Astrocyte (in vitro differentiated cells and primary cell): ENCODE results near the gene LOXHD1. TPM values are rescaled to one million over a fixed set of nuclear protein-coding genes. Genes with fewer than 3 reads are reported as not detected.

Source experiments
- DNase-seq: peaks from one replicate; pipeline ENCODE4 v3.0.0-alpha.2; 2010; ENCODE audit warnings: low read depth
- FAIRE-seq: peaks from 2 replicates; lab custom pipeline; 2011; peaks lifted over from hg19 to GRCh38; lab: Jason Lieb, UNC
- H2AFZ ChIP-seq: 2 replicates; pipeline ENCODE4 v1.6.0; 2012; ENCODE audit warnings: low read depth, low read length, inconsistent platforms
- H3K27ac ChIP-seq: 2 replicates; pipeline ENCODE4 v1.5.1; 2011; ENCODE audit warnings: low read depth, low read length, inconsistent platforms
- H3K27me3 ChIP-seq: 2 replicates; pipeline ENCODE4 v1.6.0; 2011; ENCODE audit warnings: low read length, inconsistent platforms; ENCODE audit not compliant: insufficient read depth
- H3K36me3 ChIP-seq: 2 replicates; pipeline ENCODE4 v1.5.1; 2011; ENCODE audit warnings: low read length, inconsistent platforms; ENCODE audit not compliant: insufficient read depth
- H3K4me1 ChIP-seq: 2 replicates; pipeline ENCODE4 v1.5.1; 2011; ENCODE audit warnings: low read length, inconsistent platforms; ENCODE audit not compliant: insufficient read depth
- H3K4me2 ChIP-seq: 2 replicates; pipeline ENCODE4 v1.6.0; 2012; ENCODE audit warnings: low read length, inconsistent platforms
- H3K4me3 ChIP-seq: 2 replicates; pipeline ENCODE4 v1.5.1; 2011; ENCODE audit warnings: low read depth, mild to moderate bottlenecking, low read length, inconsistent platforms; ENCODE audit not compliant: insufficient read depth
- H3K79me2 ChIP-seq: 2 replicates; pipeline ENCODE4 v1.6.0; 2012; ENCODE audit warnings: mild to moderate bottlenecking, low read length, inconsistent platforms; ENCODE audit not compliant: insufficient read depth
- H3K9ac ChIP-seq: 2 replicates; pipeline ENCODE4 v1.6.0; 2012; ENCODE audit warnings: mild to moderate bottlenecking, low read length, inconsistent platforms
- H3K9me3 ChIP-seq: 2 replicates; pipeline ENCODE4 v1.5.1; 2012; ENCODE audit warnings: low read depth, mild to moderate bottlenecking, low read length, inconsistent platforms; ENCODE audit not compliant: insufficient read depth
- H4K20me1 ChIP-seq: 2 replicates; pipeline ENCODE4 v1.6.0; 2012; ENCODE audit warnings: low read length, inconsistent platforms; ENCODE audit not compliant: insufficient read depth
- H3K27ac Mint-ChIP-seq: one replicate; pipeline ENCODE4 v1.8.0; 2021; ENCODE audit warnings: mild to moderate bottlenecking, mixed read lengths; ENCODE audit not compliant: unreplicated experiment
- H3K27me3 Mint-ChIP-seq: one replicate; pipeline ENCODE4 v1.8.0; 2021; ENCODE audit warnings: low read depth, mixed read lengths; ENCODE audit not compliant: unreplicated experiment
- H3K36me3 Mint-ChIP-seq: one replicate; pipeline ENCODE4 v1.8.0; 2021; ENCODE audit warnings: low read depth, mixed read lengths; ENCODE audit not compliant: unreplicated experiment
- H3K4me1 Mint-ChIP-seq: one replicate; pipeline ENCODE4 v1.8.0; 2021; ENCODE audit warnings: low read depth, mixed read lengths; ENCODE audit not compliant: unreplicated experiment
- H3K4me3 Mint-ChIP-seq: one replicate; pipeline ENCODE4 v1.8.0; 2021; ENCODE audit warnings: mild to moderate bottlenecking, moderate library complexity, mixed read lengths; ENCODE audit not compliant: unreplicated experiment
- H3K9me3 Mint-ChIP-seq: one replicate; pipeline ENCODE4 v1.8.0; 2021; ENCODE audit warnings: mild to moderate bottlenecking, mixed read lengths; ENCODE audit not compliant: unreplicated experiment
- CTCF ChIP-seq: IDR thresholded peaks from 2 replicates; pipeline ENCODE4 v1.5.1; 2011; ENCODE audit warnings: low read depth, mild to moderate bottlenecking, inconsistent platforms, low read length, moderate library complexity; ENCODE audit not compliant: insufficient read depth
- EZH2 ChIP-seq: IDR thresholded peaks from 2 replicates; pipeline ENCODE4 v1.6.1; 2012; ENCODE audit warnings: mild to moderate bottlenecking, low read length, inconsistent platforms; ENCODE audit not compliant: insufficient read depth
- total RNA-seq: library from RNA; stranded (reverse); gene quantifications from 2 replicates; pipeline ENCODE4 v1.2.1, GENCODE V29; 2021

The LOXHD1 gene
- total RNA-seq, 1 donor from 2014 or later, result not detected

- H3K79me2 ChIP-seq, result no peaks in the 10 kb centered on the region
- Mint-ChIP-seq H3K4me3 (no peak overlapping the region), H3K27ac (no peak overlapping the region), H3K36me3 (peaks cover 1% of the 10 kb centered on the region), H3K27me3 (peaks cover 13% of the 10 kb centered on the region), H3K9me3 (peaks cover 3% of the 10 kb centered on the region), H3K4me1 (no peaks in the 10 kb centered on the region)
- FAIRE-seq, result no peak
- TF ChIP-seq EZH2 (no peak), CTCF (no peak)
- no peaks in the 10 kb centered on the region for H3K36me3 ChIP-seq
- H2AFZ ChIP-seq, result no peak overlapping the region
- no peak for DNase-seq
- no peak overlapping the region for H3K4me2 ChIP-seq
- no peaks in the 10 kb centered on the region for H3K4me1 ChIP-seq
- H3K4me3 ChIP-seq, result no peak overlapping the region
- no peaks in the 10 kb centered on the region for H3K9me3 ChIP-seq
- no peak overlapping the region for H3K9ac ChIP-seq
- H3K27me3 ChIP-seq, result no peaks in the 10 kb centered on the region
- no peak overlapping the region for H3K27ac ChIP-seq
- no peaks in the 10 kb centered on the region for H4K20me1 ChIP-seq
Measured at GRCh38 chr18:46693996-46694395, 37.0 kb upstream of the LOXHD1 start.

GRCh38 chr18:46688853-46689525 lies 32.0 kb upstream of the LOXHD1 start:
- Histone ChIP-seq H3K4me1 (no peaks in the 10 kb centered on the region), H3K4me3 (no peak overlapping the region), H3K27me3 (no peaks in the 10 kb centered on the region), H3K4me2 (no peak overlapping the region), H4K20me1 (no peaks in the 10 kb centered on the region), H3K36me3 (no peaks in the 10 kb centered on the region), H3K9me3 (no peaks in the 10 kb centered on the region), H3K27ac (no peak overlapping the region), H3K9ac (no peak overlapping the region), H2AFZ (no peak overlapping the region), H3K79me2 (no peaks in the 10 kb centered on the region)
- no peak overlapping the region for H3K27ac Mint-ChIP-seq
- DNase-seq (no peak), FAIRE-seq (no peak)
- H3K4me3 Mint-ChIP-seq, result no peak overlapping the region
- H3K36me3 Mint-ChIP-seq, result peaks cover 3% of the 10 kb centered on the region
- H3K9me3 Mint-ChIP-seq, result no peaks in the 10 kb centered on the region
- peaks cover 25% of the 10 kb centered on the region for H3K27me3 Mint-ChIP-seq
- TF ChIP-seq EZH2, result no peak
- no peak for TF ChIP-seq CTCF
- H3K4me1 Mint-ChIP-seq, result no peaks in the 10 kb centered on the region

- no peaks in the 10 kb centered on the region for H3K4me1 ChIP-seq
- H3K9ac ChIP-seq, result no peak overlapping the region
- H3K4me3 Mint-ChIP-seq, result no peak overlapping the region
- peaks cover 3% of the 10 kb centered on the region for H3K36me3 Mint-ChIP-seq
- no peak overlapping the region for H3K27ac Mint-ChIP-seq
- no peaks in the 10 kb centered on the region for H3K9me3 ChIP-seq
- H4K20me1 ChIP-seq, result no peaks in the 10 kb centered on the region
- no peak overlapping the region for H2AFZ ChIP-seq
- H3K4me1 Mint-ChIP-seq, result no peaks in the 10 kb centered on the region
- H3K9me3 Mint-ChIP-seq, result no peaks in the 10 kb centered on the region
- no peak overlapping the region for H3K27ac ChIP-seq
- DNase-seq (no peak), FAIRE-seq (no peak)
- H3K4me2 ChIP-seq, result no peak overlapping the region
- no peaks in the 10 kb centered on the region for H3K36me3 ChIP-seq
- no peak for TF ChIP-seq CTCF
- TF ChIP-seq EZH2, result no peak
- H3K79me2 ChIP-seq, result no peaks in the 10 kb centered on the region
- H3K27me3 Mint-ChIP-seq, result peaks cover 21% of the 10 kb centered on the region
- no peak overlapping the region for H3K4me3 ChIP-seq
- H3K27me3 ChIP-seq, result no peaks in the 10 kb centered on the region
Measured at GRCh38 chr18:46686186-46686585, 29.2 kb upstream of the LOXHD1 start.
